PC-3 (cell line): ENCODE results near the gene PBXIP1. TPM values are rescaled to one million over a fixed set of nuclear protein-coding genes. Genes with fewer than 3 reads are reported as not detected.

ENCODE experiments used
- ATAC-seq: fragments of 200-7000 bp; cut with Tn5 transposase; 2 replicates; pipeline ENCODE4 v1.9.1; 2020; ENCODE audit warnings: mild to moderate bottlenecking, moderate library complexity
- BruUV-seq: library from RNA; stranded (reverse); fragments of 400-500 nt; replicated peaks from 2 replicates; lab custom pipeline; 2021; lab: Mats Ljungman, UMichigan
- CTCF ChIA-PET: fragments of 300-600 bp; sonication (Branson Sonifier 250); formaldehyde crosslinking; loops from one replicate; lab custom pipeline; 2022; ENCODE audit warnings: antibody characterized with exemption; lab: Charles Lee
- POLR2A ChIA-PET: fragments of 300-600 bp; sonication (Branson Sonifier 250); formaldehyde crosslinking; loops from one replicate; lab custom pipeline; 2022; ENCODE audit warnings: antibody characterized with exemption; ENCODE audit not compliant: unreplicated experiment; lab: Charles Lee
- DNase-seq: peaks from one replicate; pipeline ENCODE4 v3.0.0-alpha.2; 2015
- H2AFZ ChIP-seq: fragments of 300-600 bp; sonication (generic); 2 replicates; pipeline ENCODE4 v1.6.0; 2016; ENCODE audit warnings: antibody characterized with exemption, low read length
- H3F3A ChIP-seq: fragments of 300-600 bp; sonication (generic); one replicate; pipeline ENCODE4 v1.6.0; 2017; ENCODE audit warnings: antibody characterized with exemption, low read length, control low read depth, mild to moderate bottlenecking; ENCODE audit not compliant: unreplicated experiment
- H3K27ac ChIP-seq: fragments of 300-600 bp; sonication (generic); 2 replicates; pipeline ENCODE4 v1.5.1; 2016; ENCODE audit warnings: mild to moderate bottlenecking, low read length
- H3K27me3 ChIP-seq: fragments of 300-600 bp; sonication (generic); 2 replicates; pipeline ENCODE4 v1.6.1; 2016; ENCODE audit warnings: low read length, mixed read lengths
- H3K36me3 ChIP-seq: fragments of 300-600 bp; sonication (generic); 2 replicates; pipeline ENCODE4 v1.6.1; 2016; ENCODE audit warnings: low read depth, mixed run types, low read length, mixed read lengths
- H3K4me1 ChIP-seq: fragments of 300-600 bp; sonication (generic); 2 replicates; pipeline ENCODE4 v1.5.1; 2016; ENCODE audit warnings: low read length; ENCODE audit not compliant: insufficient read depth
- H3K4me2 ChIP-seq: fragments of 300-600 bp; sonication (generic); 2 replicates; pipeline ENCODE4 v1.6.0; 2016; ENCODE audit warnings: low read length
- H3K4me3 ChIP-seq: fragments of 300-600 bp; sonication (generic); 2 replicates; pipeline ENCODE4 v1.5.1; 2016; ENCODE audit warnings: mild to moderate bottlenecking, low read length, mixed read lengths
- H3K79me2 ChIP-seq: fragments of 300-600 bp; sonication (generic); 2 replicates; pipeline ENCODE4 v1.6.1; 2017; ENCODE audit warnings: low read length, mixed read lengths
- H3K9ac ChIP-seq: fragments of 300-600 bp; sonication (generic); 2 replicates; pipeline ENCODE4 v1.6.0; 2016; ENCODE audit warnings: mild to moderate bottlenecking, low read length
- H3K9me2 ChIP-seq: fragments of 300-600 bp; sonication (generic); replicated peaks from 2 replicates; pipeline ENCODE4 v1.6.1; 2016; ENCODE audit warnings: mixed run types, low read length, mixed read lengths
- H3K9me3 ChIP-seq: fragments of 300-600 bp; sonication (generic); 2 replicates; pipeline ENCODE4 v1.6.1; 2016; ENCODE audit warnings: low read length, mixed read lengths
- H4K20me1 ChIP-seq: fragments of 300-600 bp; sonication (generic); 2 replicates; pipeline ENCODE4 v1.6.1; 2016; ENCODE audit warnings: low read length, mixed read lengths
- CTCF ChIP-seq: fragments of 300-600 bp; sonication (generic); conservative IDR thresholded peaks from 2 replicates; pipeline ENCODE4 v1.5.1; 2017; ENCODE audit warnings: antibody characterized with exemption, low read depth, mild to moderate bottlenecking, low read length
- EZH2 ChIP-seq: fragments of 300-600 bp; sonication (generic); IDR thresholded peaks from one replicate; pipeline ENCODE4 v1.6.1; 2017; ENCODE audit warnings: antibody characterized with exemption, mild to moderate bottlenecking, low read length; ENCODE audit not compliant: unreplicated experiment
- EZH2phosphoT487 ChIP-seq: fragments of 300-600 bp; sonication (generic); IDR thresholded peaks from 2 replicates; pipeline ENCODE4 v1.6.1; 2018; ENCODE audit warnings: mild to moderate bottlenecking, antibody characterized with exemption, low read length, borderline replicate concordance
- intact Hi-C: fragments of 100-400 bp; cut with micrococcal nuclease; formaldehyde crosslinking; loops from 2 replicates; pipeline ENCODE4 v1.9.0; 2023
- total RNA-seq: library from RNA; depleted of rRNA; stranded (reverse); fragments of >200 nt; gene quantifications from 2 replicates; pipeline ENCODE4 v1.2.3, GENCODE V29; 2014

Gene PBXIP1
- total RNA-seq, 1 experiment from 2014 or later = 35.4 TPM

GRCh38 chr1:154945962-154946850 is 9.7 kb downstream of the PBXIP1 start:
- Histone ChIP-seq H3K79me2 (no peaks in the 10 kb centered on the region), H3K4me1 (no peaks in the 10 kb centered on the region), H4K20me1 (no peaks in the 10 kb centered on the region), H3K4me2 (no peak overlapping the region), H2AFZ (no peak overlapping the region), H3K9me3 (no peaks in the 10 kb centered on the region), H3K4me3 (no peak overlapping the region), H3K27ac (no peak overlapping the region), H3K9me2 (no peaks in the 10 kb centered on the region), H3K27me3 (no peaks in the 10 kb centered on the region), H3K36me3 (no peaks in the 10 kb centered on the region), H3K9ac (no peak overlapping the region), H3F3A (no peaks in the 10 kb centered on the region)
- TF ChIP-seq EZH2 (no peak), EZH2phosphoT487 (no peak), CTCF (no peak)
- ChIA-PET POLR2A (no interaction called here), CTCF (no interaction called here)
- DNase-seq (no peak), ATAC-seq (no peak)
- intact Hi-C loops = no loop called here
- no TSS peak for BruUV-seq

- Histone ChIP-seq H3K9me2 (no peaks in the 10 kb centered on the region), H3K27me3 (no peaks in the 10 kb centered on the region), H4K20me1 (no peaks in the 10 kb centered on the region), H3K36me3 (no peaks in the 10 kb centered on the region), H3K9me3 (no peaks in the 10 kb centered on the region), H3K9ac (no peak overlapping the region), H3K4me3 (no peak overlapping the region), H3F3A (no peaks in the 10 kb centered on the region), H3K4me2 (no peak overlapping the region), H3K27ac (no peak overlapping the region), H3K4me1 (0 out of 2 replicates have a peak, but pooled peaks cover 1% of the 10 kb centered on the region), H2AFZ (no peak overlapping the region), H3K79me2 (no peaks in the 10 kb centered on the region)
- intact Hi-C loops = no loop called here
- ChIA-PET CTCF (no interaction called here), POLR2A (no interaction called here)
- ATAC-seq = no peak
- TSS peak; percentile 47 for BruUV-seq
- DNase-seq = no peak
- TF ChIP-seq CTCF = no peak
- TF ChIP-seq EZH2 = no peak
- no peak for TF ChIP-seq EZH2phosphoT487
These were observed 10.5 kb downstream of the PBXIP1 start for GRCh38 chr1:154945160-154945961.
